Transverse colon (tissue), 4 donors: Measurements from ENCODE around the gene POLR2E. TPM values are rescaled to one million over a fixed set of nuclear protein-coding genes. Genes with fewer than 3 reads are reported as not detected.

Experiments
- DNase-seq: peaks from one replicate; pipeline ENCODE4 v3.0.0-alpha.2; 2019
- H3K27ac ChIP-seq, 4 donors: fragments of 200-600 bp; sonication (generic); 2 replicates each; pipeline ENCODE4 v1.5.1; 2016 to 2018; ENCODE audit warnings: inconsistent platforms in 4 of 4
- H3K27me3 ChIP-seq: fragments of 200-600 bp; sonication (generic); 2 replicates; pipeline ENCODE4 v1.5.1; 2017; ENCODE audit warnings: inconsistent platforms
- H3K36me3 ChIP-seq, 4 donors: fragments of 200-600 bp; sonication (generic); 2 replicates each; pipeline ENCODE4 v1.5.1; 2017 to 2019; ENCODE audit warnings: inconsistent platforms in 4 of 4
- H3K4me1 ChIP-seq, 4 donors: fragments of 200-600 bp; sonication (generic); 2 replicates each; pipeline ENCODE4 v1.5.1; 2017 to 2020; ENCODE audit warnings: inconsistent platforms in 4 of 4
- H3K4me3 ChIP-seq, 4 donors: fragments of 200-600 bp; sonication (generic); 1 replicate in 1 of 4; 2 replicates in 3 of 4; pipeline versions ENCODE4 v1.5.1 to v1.6.1; 2017 to 2019; ENCODE audit warnings: inconsistent platforms in 4 of 4
- H3K9me3 ChIP-seq, 2 donors: fragments of 200-600 bp; sonication (generic); 2 replicates each; pipeline ENCODE4 v1.5.1; 2017 to 2019; ENCODE audit warnings: inconsistent platforms in 2 of 2
- EP300 ChIP-seq: sonication (generic); formaldehyde crosslinking; IDR thresholded peaks from one replicate; pipeline ENCODE4 v1.6.1; 2017; ENCODE audit warnings: antibody characterized with exemption, low read depth
- POLR2A ChIP-seq: fragments of 450-650 bp; IDR thresholded peaks from one replicate; pipeline ENCODE4 v1.6.1; 2016; ENCODE audit warnings: antibody characterized with exemption, mild to moderate bottlenecking, moderate library complexity
- POLR2AphosphoS5 ChIP-seq, 3 donors: sonication (generic); formaldehyde crosslinking; IDR thresholded peaks; one replicate each; pipeline ENCODE4 v1.6.1; 2016; ENCODE audit warnings: antibody characterized with exemption in 3 of 3
- whole genome bisulfite sequencing, 2 donors: methylation state at CpG; one replicate each; pipeline ENCODE4 v1.1.5; 2018; ENCODE audit warnings: low coverage in 1 of 2; 5-methylcytosine and 5-hydroxymethylcytosine counted together
- in situ Hi-C, 4 donors: fragments of 200-750 bp; cut with MboI; loops; one replicate each; pipeline versions ENCODE4 v1.15.0 to v1.15.1; 2017; ENCODE audit warnings: low sequenced_read_pairs in 3 of 4, low pct_ligation_motif_present in 1 of 4, low pct_unique_long_range_greater_than_20kb in 1 of 4
- intact Hi-C: fragments of 100-400 bp; cut with DNase I; formaldehyde crosslinking; loops from one replicate; pipeline ENCODE4 v1.15.1; 2023; ENCODE audit warnings: low total_unique reads
- total RNA-seq, 4 donors: library from RNA; depleted of rRNA; stranded (reverse); fragments of >200 nt; gene quantifications; one replicate each; pipeline ENCODE4 v1.1.0, GENCODE V29; 2016
- TF ChIP-seq, protein P1 (sequence below), 5 experiments: fragments of 200-600 bp in 3 of 5; fragments of 450-650 bp in 2 of 5; sonication (generic) in 3 of 5; IDR thresholded peaks; 1 replicate in 2 of 5; 2 replicates in 3 of 5; pipeline ENCODE4 v1.5.1; 2016 to 2017; ENCODE audit warnings: antibody characterized with exemption in 5 of 5, inconsistent platforms in 3 of 5, mild to moderate bottlenecking in 2 of 5, moderate library complexity in 1 of 5

The POLR2E gene
- total RNA-seq, 4 donors from 2014 or later: 74.8 to 167 (median 103) TPM

DNA sequence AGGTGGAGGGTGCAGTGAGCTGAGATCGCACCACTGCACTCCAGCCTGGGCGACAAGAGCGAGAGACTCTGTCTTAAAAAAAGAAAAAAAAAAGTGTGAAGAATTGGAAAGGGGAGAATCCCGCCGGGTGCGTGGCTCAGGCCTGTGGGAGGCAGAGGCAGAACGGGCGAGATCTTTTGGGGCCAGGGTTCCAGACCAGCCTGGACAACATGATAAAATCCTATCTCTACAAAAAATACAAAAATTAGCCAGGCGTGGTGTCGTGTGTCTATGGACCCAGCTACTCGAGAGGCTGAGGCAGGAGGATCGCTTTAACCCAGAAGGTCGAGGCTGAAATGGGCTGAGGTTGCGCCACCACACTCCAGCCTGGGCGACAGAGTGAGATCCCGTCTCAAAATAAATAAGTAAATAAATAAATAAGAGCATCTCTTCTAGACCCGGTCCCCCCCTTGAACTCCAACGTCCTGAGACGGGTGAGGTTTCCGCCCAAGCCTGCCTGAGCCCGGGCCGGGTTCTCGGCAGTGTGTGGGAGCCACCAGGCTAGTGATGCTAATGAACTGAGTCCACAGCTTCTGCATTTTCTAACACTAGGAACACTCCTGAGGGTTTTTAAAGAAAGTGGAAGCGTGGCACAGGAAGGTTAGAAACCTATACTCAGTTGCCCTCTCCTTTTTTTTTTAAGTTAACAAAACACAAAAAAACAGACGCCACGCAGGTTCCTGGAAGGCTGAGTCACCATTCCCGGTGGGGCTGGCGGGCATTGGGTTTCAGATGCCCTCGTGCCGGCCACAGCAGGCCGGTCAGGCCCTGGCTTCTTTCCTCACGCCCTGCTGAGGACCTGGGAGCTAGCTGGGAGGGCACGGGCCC lies 30.7 kb upstream of the POLR2E start:
- WGBS, 2 donors: 89 to 95% methylated on average over 22 to 33 of the region's 33 CpGs
- in situ Hi-C loops: no loop called here
- no peaks in the 10 kb centered on the region for H3K27me3 ChIP-seq
- H3K27ac ChIP-seq: no peak overlapping the region
- H3K4me1 ChIP-seq: peaks cover 9 to 35% (median 15%) of the 10 kb centered on the region in 4 donors
- peaks cover 0 to 41% (median 11%) of the 10 kb centered on the region in 4 donors for H3K36me3 ChIP-seq
- no peaks in the 10 kb centered on the region for H3K9me3 ChIP-seq
- DNase-seq: no peak
- intact Hi-C loops: no loop called here
- no peak for TF ChIP-seq POLR2AphosphoS5 (IDR thresholded peaks at IDR 0.05)
- no peak overlapping the region for H3K4me3 ChIP-seq

DNA sequence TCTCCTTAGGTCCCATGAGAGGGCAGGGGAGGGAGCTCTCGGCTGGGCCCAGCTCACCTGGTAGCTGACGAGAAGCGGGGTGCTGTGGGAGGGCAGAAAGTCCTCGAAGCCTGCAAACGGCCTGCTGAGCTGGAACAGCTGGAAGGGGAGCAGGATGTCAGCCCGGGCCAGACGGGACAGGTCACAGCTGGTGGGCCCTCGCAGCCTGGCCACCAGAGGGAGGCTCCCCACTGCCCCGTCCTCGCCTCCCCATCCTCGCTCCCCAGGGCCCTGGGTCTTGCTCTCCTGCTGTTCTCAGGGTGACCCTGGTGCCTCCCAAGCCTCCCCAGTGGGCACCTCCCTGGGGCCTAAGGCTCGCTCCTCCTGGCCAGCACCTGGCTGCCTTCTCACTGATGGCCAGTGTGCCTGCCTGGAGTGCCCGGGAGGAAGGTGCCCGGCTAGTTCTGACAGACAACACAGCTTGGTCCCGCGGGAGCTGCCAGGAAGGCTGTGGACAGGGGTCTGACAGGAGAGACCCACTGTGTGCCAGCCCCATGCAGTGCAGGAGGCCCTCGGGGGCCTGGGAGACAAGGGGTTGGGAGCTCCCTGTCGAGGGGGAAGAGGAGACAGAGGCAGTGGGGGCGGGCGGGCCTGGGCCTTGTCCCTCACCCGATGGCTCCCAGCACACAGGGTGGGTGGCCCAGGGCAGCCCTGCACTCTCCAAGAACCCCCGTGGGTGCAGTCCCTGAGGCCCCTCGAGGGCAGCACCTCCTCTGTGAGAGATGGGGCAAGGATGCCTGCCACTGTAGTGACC lies 28.9 kb upstream of the POLR2E start:
- Histone ChIP-seq H3K9me3 (no peaks in the 10 kb centered on the region), H3K4me1 (peaks cover 0 to 17% (median 6%) of the 10 kb centered on the region in 4 donors), H3K27ac (peak overlapping the region in 1 of 4 donors; percentile 8), H3K27me3 (no peaks in the 10 kb centered on the region), H3K4me3 (no peak overlapping the region), H3K36me3 (peaks cover 0 to 55% (median 19%) of the 10 kb centered on the region in 4 donors)
- DNase-seq: no peak
- TF ChIP-seq, protein P1, sequence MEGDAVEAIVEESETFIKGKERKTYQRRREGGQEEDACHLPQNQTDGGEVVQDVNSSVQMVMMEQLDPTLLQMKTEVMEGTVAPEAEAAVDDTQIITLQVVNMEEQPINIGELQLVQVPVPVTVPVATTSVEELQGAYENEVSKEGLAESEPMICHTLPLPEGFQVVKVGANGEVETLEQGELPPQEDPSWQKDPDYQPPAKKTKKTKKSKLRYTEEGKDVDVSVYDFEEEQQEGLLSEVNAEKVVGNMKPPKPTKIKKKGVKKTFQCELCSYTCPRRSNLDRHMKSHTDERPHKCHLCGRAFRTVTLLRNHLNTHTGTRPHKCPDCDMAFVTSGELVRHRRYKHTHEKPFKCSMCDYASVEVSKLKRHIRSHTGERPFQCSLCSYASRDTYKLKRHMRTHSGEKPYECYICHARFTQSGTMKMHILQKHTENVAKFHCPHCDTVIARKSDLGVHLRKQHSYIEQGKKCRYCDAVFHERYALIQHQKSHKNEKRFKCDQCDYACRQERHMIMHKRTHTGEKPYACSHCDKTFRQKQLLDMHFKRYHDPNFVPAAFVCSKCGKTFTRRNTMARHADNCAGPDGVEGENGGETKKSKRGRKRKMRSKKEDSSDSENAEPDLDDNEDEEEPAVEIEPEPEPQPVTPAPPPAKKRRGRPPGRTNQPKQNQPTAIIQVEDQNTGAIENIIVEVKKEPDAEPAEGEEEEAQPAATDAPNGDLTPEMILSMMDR (IDR thresholded peaks at IDR 0.05): no peak
- TF ChIP-seq EP300 (no peak), POLR2A (no peak), POLR2AphosphoS5 (IDR thresholded peaks at IDR 0.05) (no peak)
- 90% methylated on average over 18 of the region's 23 CpGs; no CpG with 5 or more reads in 1 of the 2 donors for WGBS, 2 donors
- intact Hi-C loops (no loop called here), in situ Hi-C loops (no loop called here)

DNA sequence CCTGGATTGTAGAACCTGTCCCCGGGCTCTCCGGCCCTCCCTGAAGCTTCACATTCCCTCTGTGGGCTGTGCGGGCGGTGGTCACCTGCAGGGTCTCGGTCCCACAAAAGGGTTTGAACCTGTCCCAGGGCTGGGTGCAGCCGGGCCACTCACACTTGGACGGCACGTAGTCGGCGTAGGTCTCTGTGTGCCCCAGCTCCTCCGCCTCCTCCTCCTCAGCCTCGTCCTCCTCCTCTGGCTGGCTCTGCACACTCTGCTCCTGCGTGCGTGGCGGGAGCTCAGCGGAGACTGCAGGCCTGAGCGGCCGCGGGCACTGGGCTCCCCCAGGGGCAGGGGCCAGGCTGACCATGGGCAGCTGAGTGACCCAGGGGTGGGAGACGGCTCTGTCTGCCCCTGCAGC lies 28.2 kb upstream of the POLR2E start:
- peak overlapping the region in 1 of 4 donors; percentile 8 for H3K27ac ChIP-seq
- 90% methylated on average over 19 of the region's 20 CpGs; no CpG with 5 or more reads in 1 of the 2 donors for WGBS, 2 donors
- H3K27me3 ChIP-seq: no peaks in the 10 kb centered on the region
- TF ChIP-seq EP300 (no peak), POLR2A (no peak), POLR2AphosphoS5 (IDR thresholded peaks at IDR 0.05) (no peak)
- TF ChIP-seq, protein P1 (IDR thresholded peaks at IDR 0.05): no peak
- H3K9me3 ChIP-seq: no peaks in the 10 kb centered on the region
- peaks cover 0 to 55% (median 19%) of the 10 kb centered on the region in 4 donors for H3K36me3 ChIP-seq
- DNase-seq: no peak
- no peak overlapping the region for H3K4me3 ChIP-seq
- in situ Hi-C loops (no loop called here), intact Hi-C loops (no loop called here)
- peaks cover 0 to 11% (median 6%) of the 10 kb centered on the region in 4 donors for H3K4me1 ChIP-seq

DNA sequence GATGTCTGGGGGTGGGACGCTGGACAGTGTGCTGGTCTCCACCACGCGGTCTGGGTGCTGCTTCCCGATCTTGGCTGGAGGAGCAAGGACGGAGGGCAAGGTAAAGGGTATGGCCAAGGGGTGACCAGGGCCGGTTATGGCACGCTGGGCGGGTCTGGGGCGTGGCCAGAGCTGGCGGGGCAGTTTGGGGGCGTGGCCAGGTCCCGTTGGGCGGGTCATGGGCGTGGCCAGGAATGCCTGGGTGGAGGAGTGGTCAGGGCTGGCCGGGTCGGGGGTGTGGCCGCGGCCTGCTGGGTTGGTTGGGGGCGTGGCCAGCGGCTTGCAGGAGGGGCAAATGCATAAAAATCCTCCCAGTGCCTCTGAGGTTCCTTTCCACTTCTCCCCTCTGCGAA lies 27.8 kb upstream of the POLR2E start:
- Histone ChIP-seq H3K36me3 (peaks cover 0 to 55% (median 20%) of the 10 kb centered on the region in 4 donors), H3K27ac (peak overlapping the region in 1 of 4 donors; percentile 8), H3K9me3 (no peaks in the 10 kb centered on the region), H3K4me3 (no peak overlapping the region), H3K27me3 (no peaks in the 10 kb centered on the region), H3K4me1 (peaks cover 0 to 8% (median 4%) of the 10 kb centered on the region in 4 donors)
- intact Hi-C loops: no loop called here
- DNase-seq: peak; percentile 85
- WGBS, 2 donors: 48% methylated on average over 21 of the region's 21 CpGs; no CpG with 5 or more reads in 1 of the 2 donors
- in situ Hi-C loops: no loop called here
- no peak for TF ChIP-seq POLR2A
- TF ChIP-seq POLR2AphosphoS5 (IDR thresholded peaks at IDR 0.05): no peak
- TF ChIP-seq, protein P1 (IDR thresholded peaks at IDR 0.05): no peak
- no peak for TF ChIP-seq EP300
